Ovary (tissue), 9 donors: ENCODE measurements around the gene TENT4A. TPM values are rescaled to one million over a fixed set of nuclear protein-coding genes. Genes with fewer than 3 reads are reported as not detected.

ENCODE experiments used
- DNase-seq, 5 donors: peaks; one replicate each; pipeline ENCODE4 v3.0.0-alpha.2; 2019 to 2020
- H3K27ac ChIP-seq, 2 donors: fragments of 200-600 bp; one replicate each; pipeline versions ENCODE4 v1.5.1 to v1.8.0; 2019 to 2022
- H3K27me3 ChIP-seq: fragments of 200-600 bp; one replicate; pipeline ENCODE4 v1.8.0; 2022
- H3K36me3 ChIP-seq: fragments of 200-600 bp; sonication (generic); one replicate; pipeline ENCODE4 v1.5.1; 2019
- H3K4me1 ChIP-seq: one replicate; pipeline ENCODE4 v1.8.1; 2013; ENCODE audit warnings: mild to moderate bottlenecking, moderate library complexity; ENCODE audit not compliant: insufficient read depth
- H3K4me3 ChIP-seq: fragments of 200-600 bp; sonication (generic); one replicate; pipeline ENCODE4 v1.5.1; 2017
- H3K9me3 ChIP-seq, 2 donors: fragments of 200-600 bp in 1 of 2; sonication (generic) in 1 of 2; one replicate each; pipeline versions ENCODE4 v1.5.1 to v1.8.1; 2013 to 2019; ENCODE audit warnings: mild to moderate bottlenecking in 1 of 2, moderate library complexity in 1 of 2
- CTCF ChIP-seq, 3 donors: fragments of 450-650 bp in 2 of 3; fragments of 200-600 bp in 1 of 3; IDR thresholded peaks; one replicate each; pipeline versions ENCODE4 v1.5.1 to v1.8.0; 2016 to 2022; ENCODE audit warnings: antibody characterized with exemption in 3 of 3, mild to moderate bottlenecking in 1 of 3
- EP300 ChIP-seq: sonication (generic); formaldehyde crosslinking; IDR thresholded peaks from one replicate; pipeline ENCODE4 v1.6.1; 2017; ENCODE audit warnings: antibody characterized with exemption
- POLR2A ChIP-seq: fragments of 450-650 bp; IDR thresholded peaks from one replicate; pipeline ENCODE4 v1.6.1; 2017; ENCODE audit warnings: antibody characterized with exemption, mild to moderate bottlenecking, moderate library complexity
- WGBS, 3 donors: extraction: QIAGEN DNeasy Blood & Tissue Kit in 1 of 3; methylation state at CpG; one replicate each; pipeline versions ENCODE4 v1.1.5 to v1.1.7; 2013 to 2017; 5-methylcytosine and 5-hydroxymethylcytosine counted together
- intact Hi-C, 4 donors: fragments of 100-400 bp; cut with DNase I; formaldehyde crosslinking; loops; one replicate each; pipeline versions ENCODE4 v1.11.0 to v1.15.1; 2022 to 2023
- polyA plus RNA-seq, 2 donors: library from polyadenylated mRNA; stranded (reverse); fragments of 200-250 nt in 1 of 2; fragments of 350-450 nt in 1 of 2; fragmentation: Illumina TruSeq in 1 of 2; extraction: RNeasy Lipid Tissue Mini Kit (QIAGEN cat#74804) in 1 of 2; gene quantifications; one replicate each; pipeline ENCODE4 v1.2.3, GENCODE V29; 2013 to 2014
- total RNA-seq, 7 donors: library from RNA; depleted of rRNA in 2 of 7; stranded (reverse); fragments of >200 nt in 2 of 7; fragmentation: NEBNext Ultra II Directional in 3 of 7; extraction: Animal tissue kit (Norgen Biotek cat#: 25700) in 3 of 7; gene quantifications; one replicate each; pipeline versions ENCODE4 v1.1.0 to v1.2.4, GENCODE V29; 2016 to 2023
- donor health status: DM: no; HTN: no; CAD: no; lungs with moderate emphysema.
- donor health status: DM: no; HTN: no; CAD: no.
- donor health status: Bipolar disorder and iron deficiency.
- donor health status: DM: yes; HTN: yes; CAD: no.
- donor health status: DM: no; HTN: no; CAD: no.
- donor health status: DM: yes; HTN: yes; CAD: no.

The TENT4A gene
- total and polyA plus RNA-seq, 9 donors = 12.4 to 29.6 (median 22.9) TPM

- 91 to 96% (median 93%) methylated on average over 12 of the region's 12 CpGs for WGBS, 3 donors
- Histone ChIP-seq H3K36me3 (no peaks in the 10 kb centered on the region), H3K4me3 (no peak overlapping the region), H3K4me1 (peaks cover 6% of the 10 kb centered on the region), H3K27me3 (no peaks in the 10 kb centered on the region), H3K9me3 (no peaks in the 10 kb centered on the region), H3K27ac (no peak overlapping the region)
- no peak for TF ChIP-seq CTCF (IDR thresholded peaks at IDR 0.05)
- no peak for TF ChIP-seq POLR2A
- no peak for TF ChIP-seq EP300
- intact Hi-C loops = no loop called here
- no peak for DNase-seq
Observed at GRCh38 chr5:6752236-6752635, 39.0 kb downstream of the TENT4A start.

- no peak overlapping the region for H3K27ac ChIP-seq
- WGBS, 3 donors = 96 to 99% (median 97%) methylated on average over 11 of the region's 11 CpGs
- intact Hi-C loops = no loop called here
Observed at GRCh38 chr5:6752782-6753181, 39.5 kb downstream of the TENT4A start.

GRCh38 chr5:6753851-6754250 is 40.6 kb downstream of the TENT4A start:
- no peak for TF ChIP-seq CTCF (IDR thresholded peaks at IDR 0.05)
- no peak for TF ChIP-seq POLR2A
- no peak for TF ChIP-seq EP300
- Histone ChIP-seq H3K4me3 (no peak overlapping the region), H3K27ac (no peak overlapping the region), H3K27me3 (no peaks in the 10 kb centered on the region), H3K36me3 (no peaks in the 10 kb centered on the region), H3K9me3 (no peaks in the 10 kb centered on the region), H3K4me1 (peaks cover 6% of the 10 kb centered on the region)
- DNase-seq = peak in 1 of 5 donors; percentile 23
- 84 to 85% (median 85%) methylated on average over 11 of the region's 11 CpGs for WGBS, 3 donors
- intact Hi-C loops = no loop called here

More at GRCh38 chr5:6752782-6753181, 39.5 kb downstream of the TENT4A start:
- peaks cover 6% of the 10 kb centered on the region for H3K4me1 ChIP-seq
- no peaks in the 10 kb centered on the region for H3K27me3 ChIP-seq
- TF ChIP-seq CTCF (IDR thresholded peaks at IDR 0.05) (no peak), POLR2A (no peak), EP300 (no peak)
- H3K9me3 ChIP-seq = no peaks in the 10 kb centered on the region
- H3K4me3 ChIP-seq = no peak overlapping the region
- no peak for DNase-seq
- no peaks in the 10 kb centered on the region for H3K36me3 ChIP-seq

- TF ChIP-seq EP300 = no peak
- TF ChIP-seq POLR2A = no peak
- no peak for TF ChIP-seq CTCF (IDR thresholded peaks at IDR 0.05)
- intact Hi-C loops = no loop called here
- WGBS, 3 donors = 33 to 81% (median 53%) methylated on average over 29 of the region's 29 CpGs
- peak overlapping the region in 1 of 2 donors; percentile 52 for H3K27ac ChIP-seq
- no peaks in the 10 kb centered on the region for H3K9me3 ChIP-seq
- no peaks in the 10 kb centered on the region for H3K36me3 ChIP-seq
- peaks cover 6% of the 10 kb centered on the region for H3K4me1 ChIP-seq
- no peaks in the 10 kb centered on the region for H3K27me3 ChIP-seq
- DNase-seq = peak in 2 of 5 donors; percentile 48 to 49
- H3K4me3 ChIP-seq = no peak overlapping the region
Observed at GRCh38 chr5:6754766-6755165, 41.5 kb downstream of the TENT4A start.
